Measurements from ENCODE around the gene MAMDC2. TPM values are rescaled to one million over a fixed set of nuclear protein-coding genes. Genes with fewer than 3 reads are reported as not detected.
"Not testable (repeated sequence)": the region's sequence is repeated elsewhere in the genome, so short reads cannot be mapped to it uniquely, and the experiment has no call there.

The MAMDC2 gene
- total RNA-seq, 2 experiments from 2014 or later = not detected

GRCh38 chr9:70197216-70198044 lies 153.8 kb downstream of the MAMDC2 start:
- POLR2A ChIA-PET = no interaction called here
- intact Hi-C loops (cut with micrococcal nuclease) = no loop called here

GRCh38 chr9:70204743-70205142 lies 161.1 kb downstream of the MAMDC2 start:
- intact Hi-C loops (cut with micrococcal nuclease); POLR2A ChIA-PET; H3K27ac Mint-ChIP-seq; ATAC-seq; CTCF ChIA-PET; H3K4me1 Mint-ChIP-seq (ENCODE audit: low read depth); DNase-seq; H3K27me3 Mint-ChIP-seq; H3K36me3 Mint-ChIP-seq (ENCODE audit: low read depth); H3K4me3 Mint-ChIP-seq: not testable (repeated sequence)
- peaks cover 23% of the 10 kb centered on the region for H3K9me3 Mint-ChIP-seq

More at GRCh38 chr9:70197216-70198044, 153.8 kb downstream of the MAMDC2 start:
- TF ChIP-seq, protein P1, sequence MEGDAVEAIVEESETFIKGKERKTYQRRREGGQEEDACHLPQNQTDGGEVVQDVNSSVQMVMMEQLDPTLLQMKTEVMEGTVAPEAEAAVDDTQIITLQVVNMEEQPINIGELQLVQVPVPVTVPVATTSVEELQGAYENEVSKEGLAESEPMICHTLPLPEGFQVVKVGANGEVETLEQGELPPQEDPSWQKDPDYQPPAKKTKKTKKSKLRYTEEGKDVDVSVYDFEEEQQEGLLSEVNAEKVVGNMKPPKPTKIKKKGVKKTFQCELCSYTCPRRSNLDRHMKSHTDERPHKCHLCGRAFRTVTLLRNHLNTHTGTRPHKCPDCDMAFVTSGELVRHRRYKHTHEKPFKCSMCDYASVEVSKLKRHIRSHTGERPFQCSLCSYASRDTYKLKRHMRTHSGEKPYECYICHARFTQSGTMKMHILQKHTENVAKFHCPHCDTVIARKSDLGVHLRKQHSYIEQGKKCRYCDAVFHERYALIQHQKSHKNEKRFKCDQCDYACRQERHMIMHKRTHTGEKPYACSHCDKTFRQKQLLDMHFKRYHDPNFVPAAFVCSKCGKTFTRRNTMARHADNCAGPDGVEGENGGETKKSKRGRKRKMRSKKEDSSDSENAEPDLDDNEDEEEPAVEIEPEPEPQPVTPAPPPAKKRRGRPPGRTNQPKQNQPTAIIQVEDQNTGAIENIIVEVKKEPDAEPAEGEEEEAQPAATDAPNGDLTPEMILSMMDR (IDR thresholded peaks at IDR 0.05) = no peak
- Mint-ChIP-seq H3K4me1 (ENCODE audit: low read depth) (no peaks in the 10 kb centered on the region), H3K36me3 (ENCODE audit: low read depth) (no peaks in the 10 kb centered on the region), H3K27ac (no peak overlapping the region), H3K4me3 (no peak overlapping the region), H3K27me3 (peaks cover 4% of the 10 kb centered on the region), H3K9me3 (peaks cover 2% of the 10 kb centered on the region)
- no peak for DNase-seq
- CTCF ChIA-PET = no interaction called here
- ATAC-seq = no peak

GRCh38 chr9:70205366-70206020 lies 161.8 kb downstream of the MAMDC2 start:
- CTCF ChIA-PET = no interaction called here
- H3K4me1 Mint-ChIP-seq (ENCODE audit: low read depth) = no peaks in the 10 kb centered on the region

GRCh38 chr9:70217029-70217428 lies 173.4 kb downstream of the MAMDC2 start:
- POLR2A ChIA-PET = no interaction called here
- ATAC-seq (no peak), DNase-seq (no peak)
- no peak overlapping the region for H3K27ac Mint-ChIP-seq
- no peaks in the 10 kb centered on the region for H3K27me3 Mint-ChIP-seq
- peaks cover 9% of the 10 kb centered on the region for H3K9me3 Mint-ChIP-seq
- H3K36me3 Mint-ChIP-seq (ENCODE audit: low read depth) = peaks cover 19% of the 10 kb centered on the region
- TF ChIP-seq, protein P1 (IDR thresholded peaks at IDR 0.05) = no peak
- H3K4me1 Mint-ChIP-seq (ENCODE audit: low read depth) = no peaks in the 10 kb centered on the region
- CTCF ChIA-PET = no interaction called here
- intact Hi-C loops (cut with micrococcal nuclease) = no loop called here
- H3K4me3 Mint-ChIP-seq = no peak overlapping the region

More at GRCh38 chr9:70205366-70206020, 161.8 kb downstream of the MAMDC2 start:
- H3K27ac Mint-ChIP-seq = no peak overlapping the region
- H3K27me3 Mint-ChIP-seq = no peaks in the 10 kb centered on the region
- intact Hi-C loops (cut with micrococcal nuclease) = no loop called here
- peaks cover 26% of the 10 kb centered on the region for H3K9me3 Mint-ChIP-seq
- POLR2A ChIA-PET = no interaction called here
- DNase-seq (no peak), ATAC-seq (no peak)
- TF ChIP-seq, protein P1 (IDR thresholded peaks at IDR 0.05) = no peak
- H3K36me3 Mint-ChIP-seq (ENCODE audit: low read depth) = no peaks in the 10 kb centered on the region
- no peak overlapping the region for H3K4me3 Mint-ChIP-seq

DNA sequence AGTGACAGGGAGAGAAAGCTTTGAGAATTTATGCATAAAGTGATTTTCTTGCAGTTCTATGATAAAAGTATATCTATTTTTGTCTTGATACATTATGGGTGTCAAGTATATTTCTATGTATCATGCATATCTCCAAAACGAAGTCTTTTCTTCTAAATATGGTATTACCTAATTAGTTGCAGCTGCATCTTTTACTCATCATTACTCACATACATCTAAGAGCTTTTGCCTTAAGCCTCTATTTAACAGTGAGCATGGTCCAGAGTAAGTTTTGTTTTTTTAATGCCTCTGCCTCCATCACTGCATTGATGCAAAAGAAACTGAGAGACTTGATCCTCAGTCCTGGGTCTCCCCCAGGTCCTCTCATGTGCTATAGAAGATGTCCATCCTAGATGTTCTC lies 175.1 kb downstream of the MAMDC2 start:
- intact Hi-C loops (cut with micrococcal nuclease) = no loop called here
- DNase-seq (no peak), ATAC-seq (no peak)
- Mint-ChIP-seq H3K36me3 (ENCODE audit: low read depth) (peaks cover 12% of the 10 kb centered on the region), H3K4me1 (ENCODE audit: low read depth) (no peaks in the 10 kb centered on the region), H3K9me3 (peaks cover 5% of the 10 kb centered on the region), H3K27me3 (no peaks in the 10 kb centered on the region), H3K27ac (no peak overlapping the region), H3K4me3 (no peak overlapping the region)
- TF ChIP-seq, protein P1 (IDR thresholded peaks at IDR 0.05) = no peak
- ChIA-PET CTCF (interaction anchor here (1.6 kb wide), 1 partner anchor 11 kb away, joined by 4 read pairs; no protein-coding TSS in a partner anchor), POLR2A (no interaction called here)

Measured in activated CD8-positive, alpha-beta T cell treated with anti-CD3 and anti-CD28 coated beads for 36 hours (primary cell).